Measurements from ENCODE around the gene CLGN. TPM values are rescaled to one million over a fixed set of nuclear protein-coding genes. Genes with fewer than 3 reads are reported as not detected.

CLGN gene
- total RNA-seq, 1 experiment from 2014 or later, result 0.35 TPM

DNA sequence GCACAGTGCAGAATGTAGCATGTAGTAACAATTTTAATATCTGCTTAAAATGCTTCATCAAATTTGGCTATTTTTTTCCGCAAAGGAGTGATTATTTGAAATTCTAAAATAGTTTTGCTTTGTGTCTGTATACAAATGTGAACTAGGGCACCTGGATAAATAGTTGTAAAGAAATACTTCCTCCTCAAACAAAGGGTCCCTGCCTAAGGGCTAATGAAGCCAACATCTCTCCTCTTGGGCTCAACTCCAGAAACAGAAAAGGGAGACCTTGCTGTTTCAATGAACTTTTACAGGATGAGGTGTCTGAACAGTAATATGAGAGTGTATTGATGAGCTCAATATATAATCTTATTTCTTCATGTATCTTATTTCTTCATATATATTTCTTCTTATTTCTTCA lies 84.8 kb downstream of the CLGN start:
- Histone ChIP-seq H3K4me1 (replicated peaks; ENCODE audit: insufficient read depth) (no peaks in the 10 kb centered on the region; the same call in 1 of the 2 replicates), H4K20me1 (ENCODE audit: insufficient read depth) (no peaks in the 10 kb centered on the region), H3K27ac (no peak overlapping the region), H3K9me2 (ENCODE audit: insufficient read depth) (no peaks in the 10 kb centered on the region), H3K79me2 (ENCODE audit: low read depth) (no peaks in the 10 kb centered on the region), H3K9me3 (ENCODE audit: insufficient read depth, low read depth) (no peaks in the 10 kb centered on the region), H3F3A (ENCODE audit: insufficient read depth, low read depth) (no peaks in the 10 kb centered on the region), H2AFZ (no peak overlapping the region), H3K4me2 (no peak overlapping the region), H3K27me3 (ENCODE audit: insufficient read depth, low read depth) (no peaks in the 10 kb centered on the region), H3K36me3 (ENCODE audit: low read depth) (no peaks in the 10 kb centered on the region), H3K4me3 (no peak overlapping the region)
- intact Hi-C loops (cut with micrococcal nuclease; ENCODE audit: unreplicated experiment), result no loop called here
- BruUV-seq (replicated peaks), result no TSS peak
- no peak for TF ChIP-seq EZH2 (IDR thresholded peaks at IDR 0.05; ENCODE audit: low read depth)
- TF ChIP-seq, protein P1, sequence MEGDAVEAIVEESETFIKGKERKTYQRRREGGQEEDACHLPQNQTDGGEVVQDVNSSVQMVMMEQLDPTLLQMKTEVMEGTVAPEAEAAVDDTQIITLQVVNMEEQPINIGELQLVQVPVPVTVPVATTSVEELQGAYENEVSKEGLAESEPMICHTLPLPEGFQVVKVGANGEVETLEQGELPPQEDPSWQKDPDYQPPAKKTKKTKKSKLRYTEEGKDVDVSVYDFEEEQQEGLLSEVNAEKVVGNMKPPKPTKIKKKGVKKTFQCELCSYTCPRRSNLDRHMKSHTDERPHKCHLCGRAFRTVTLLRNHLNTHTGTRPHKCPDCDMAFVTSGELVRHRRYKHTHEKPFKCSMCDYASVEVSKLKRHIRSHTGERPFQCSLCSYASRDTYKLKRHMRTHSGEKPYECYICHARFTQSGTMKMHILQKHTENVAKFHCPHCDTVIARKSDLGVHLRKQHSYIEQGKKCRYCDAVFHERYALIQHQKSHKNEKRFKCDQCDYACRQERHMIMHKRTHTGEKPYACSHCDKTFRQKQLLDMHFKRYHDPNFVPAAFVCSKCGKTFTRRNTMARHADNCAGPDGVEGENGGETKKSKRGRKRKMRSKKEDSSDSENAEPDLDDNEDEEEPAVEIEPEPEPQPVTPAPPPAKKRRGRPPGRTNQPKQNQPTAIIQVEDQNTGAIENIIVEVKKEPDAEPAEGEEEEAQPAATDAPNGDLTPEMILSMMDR (conservative IDR thresholded peaks at IDR 0.05), result no peak
- POLR2A ChIA-PET (ENCODE audit: unreplicated experiment), result interaction anchor here (0.5 kb wide), 1 partner anchor 261 kb away, joined by 6 read pairs; no protein-coding TSS in a partner anchor
- CTCF ChIA-PET, result no interaction called here
- no peak for DNase-seq

Other genes starting within 250 kb of the CLGN start
- 41.7 and 53.0 TPM in 2 replicates for gene SCOC, start 54.0 kb downstream of the CLGN start, total RNA-seq (2021)
- gene MGAT4D, start 70.6 kb upstream of the CLGN start, total RNA-seq (2021), result not detected in 2 replicates
- gene ELMOD2, start 96.5 kb upstream of the CLGN start, total RNA-seq (2021), result 24.7 and 29.9 TPM in 2 replicates
- not detected in 2 replicates for gene UCP1, start 141.3 kb upstream of the CLGN start, total RNA-seq (2021)

Measured in PC-9 (cell line).